NCI-H82 treated with DMSO at 0.1 percent for 48 hours (cell line): ENCODE measurements around the gene CD209.

Experiments used
- DNase-seq: peaks from one replicate; lab custom pipeline; 2025; ENCODE audit not compliant: unreplicated experiment; lab: John Stamatoyannopoulos, UW

CD209 gene

DNA sequence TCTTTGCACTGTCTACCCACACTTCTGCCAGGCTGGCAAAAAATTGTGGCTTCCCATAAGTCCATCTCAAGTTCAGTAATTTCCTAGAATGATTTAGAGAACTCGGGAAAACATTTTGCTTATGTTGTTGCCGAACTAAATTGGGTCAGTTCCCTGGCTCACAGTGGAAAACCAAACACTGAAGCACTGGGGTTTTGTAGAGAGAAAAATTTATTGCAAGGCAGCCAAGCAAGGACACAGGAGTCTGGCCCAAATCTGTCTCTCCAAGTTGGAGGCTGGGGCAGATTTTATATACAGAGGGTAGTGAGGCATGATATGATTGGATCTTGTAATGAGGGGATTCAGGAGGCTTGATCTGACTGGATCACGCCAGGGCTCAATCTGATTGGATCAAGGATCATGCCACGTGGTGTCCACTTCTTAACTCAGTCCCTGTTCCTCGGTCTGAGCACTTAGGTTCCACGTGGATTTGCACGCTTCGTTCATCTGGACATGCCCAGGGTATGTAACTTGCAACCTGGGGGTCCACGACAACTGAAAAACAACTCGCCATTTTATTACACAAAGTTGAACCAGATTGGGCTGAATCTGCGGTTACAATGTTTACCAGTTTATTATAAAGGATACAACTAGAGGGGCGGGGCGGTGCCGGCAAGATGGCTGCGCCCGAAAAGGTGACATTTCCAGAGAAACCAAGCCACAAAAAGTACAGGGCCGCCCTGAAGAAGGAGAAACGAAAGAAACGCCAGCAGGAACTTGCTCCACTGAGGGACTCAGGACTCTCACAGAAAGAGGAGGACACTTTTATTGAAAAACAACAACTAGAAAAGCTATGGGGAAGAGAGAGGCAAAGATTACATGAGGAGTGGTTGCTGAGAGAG is 7.3 kb downstream of the CD209 start:
- DNase-seq: no peak

DNA sequence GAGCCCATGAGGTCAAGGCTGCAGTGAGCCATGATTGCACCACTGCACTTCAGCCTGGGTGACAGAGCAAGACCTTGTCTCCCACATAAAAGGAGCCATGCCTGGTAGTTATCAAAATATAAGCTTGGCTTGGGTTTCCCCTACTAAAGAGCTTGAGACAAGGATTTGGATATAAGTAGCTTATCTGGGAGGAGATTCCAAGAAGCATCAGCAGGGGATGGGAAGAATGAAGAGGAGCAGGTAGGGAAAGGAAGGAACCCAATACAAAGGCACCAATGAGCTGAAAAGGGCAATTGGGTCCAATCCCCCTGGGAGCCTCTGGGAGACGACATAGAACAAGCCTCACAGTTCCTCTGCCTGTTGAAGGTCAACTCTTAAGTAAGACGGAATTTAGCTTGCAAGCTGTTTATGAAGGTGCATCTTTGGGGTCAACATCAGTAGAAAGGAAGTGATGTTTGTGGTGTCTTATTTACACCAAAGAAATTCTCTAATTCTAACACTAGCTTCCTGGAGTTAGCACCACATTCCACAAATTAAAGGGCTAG is 8.1 kb downstream of the CD209 start:
- peak; percentile 69 for DNase-seq

DNA sequence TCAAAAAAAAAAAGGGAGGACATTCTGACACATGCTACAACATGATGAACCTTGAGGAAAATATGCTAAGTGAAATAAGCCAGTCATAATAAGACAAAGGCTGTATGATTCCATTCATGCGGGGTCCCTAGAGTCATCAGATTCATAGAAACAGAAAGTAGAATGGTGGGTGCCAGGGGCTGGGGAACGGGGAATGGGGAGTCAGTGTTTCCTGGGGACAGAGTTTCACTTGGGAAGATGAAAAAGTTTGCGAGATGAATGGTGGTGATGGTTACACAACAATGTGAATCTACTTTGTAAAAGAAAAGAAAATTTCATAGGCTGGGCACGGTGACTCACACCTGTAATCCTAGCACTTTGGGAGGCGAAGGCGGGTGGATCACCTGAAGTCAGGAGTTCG is 9.3 kb downstream of the CD209 start:
- DNase-seq: no peak

DNA sequence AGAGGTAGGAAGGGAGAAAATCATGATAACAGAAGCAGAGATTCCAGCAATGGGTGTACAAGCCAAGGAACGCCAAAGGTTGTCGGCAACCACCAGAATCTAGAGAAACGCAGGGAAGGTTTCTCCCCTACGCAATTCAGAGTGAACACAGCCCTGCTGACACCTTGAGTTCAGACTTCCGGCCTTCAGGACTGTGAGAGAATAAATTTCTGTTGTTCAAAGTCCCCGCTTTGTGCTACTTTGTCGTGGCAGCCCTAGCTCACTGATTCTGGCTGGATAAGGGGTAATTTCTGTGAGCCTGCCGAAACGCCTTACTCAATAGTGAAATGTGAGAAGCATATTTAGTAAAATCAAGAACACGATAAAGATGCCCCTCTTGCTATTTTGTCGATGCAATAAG is 10.1 kb downstream of the CD209 start:
- no peak for DNase-seq

DNA sequence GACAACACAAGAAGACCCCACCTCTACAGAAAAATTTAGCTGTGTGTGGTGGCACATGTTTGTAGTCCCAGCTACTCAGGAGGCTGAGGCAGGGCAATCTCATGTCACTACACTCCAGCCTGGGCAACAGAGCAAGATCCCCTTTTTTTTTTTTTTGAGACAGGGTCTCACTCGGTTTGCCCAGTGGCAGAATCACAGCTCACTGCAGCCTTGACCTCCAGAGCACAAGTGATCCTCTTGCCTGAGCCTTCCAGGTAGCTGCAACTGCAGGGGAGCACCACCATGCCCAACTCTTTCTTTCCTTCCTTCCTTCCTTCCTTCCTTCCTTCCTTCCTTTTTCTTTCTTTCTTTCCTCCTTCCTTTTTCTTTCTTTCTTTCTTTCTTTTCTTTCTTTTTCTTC is 11.2 kb downstream of the CD209 start:
- no peak for DNase-seq

DNA sequence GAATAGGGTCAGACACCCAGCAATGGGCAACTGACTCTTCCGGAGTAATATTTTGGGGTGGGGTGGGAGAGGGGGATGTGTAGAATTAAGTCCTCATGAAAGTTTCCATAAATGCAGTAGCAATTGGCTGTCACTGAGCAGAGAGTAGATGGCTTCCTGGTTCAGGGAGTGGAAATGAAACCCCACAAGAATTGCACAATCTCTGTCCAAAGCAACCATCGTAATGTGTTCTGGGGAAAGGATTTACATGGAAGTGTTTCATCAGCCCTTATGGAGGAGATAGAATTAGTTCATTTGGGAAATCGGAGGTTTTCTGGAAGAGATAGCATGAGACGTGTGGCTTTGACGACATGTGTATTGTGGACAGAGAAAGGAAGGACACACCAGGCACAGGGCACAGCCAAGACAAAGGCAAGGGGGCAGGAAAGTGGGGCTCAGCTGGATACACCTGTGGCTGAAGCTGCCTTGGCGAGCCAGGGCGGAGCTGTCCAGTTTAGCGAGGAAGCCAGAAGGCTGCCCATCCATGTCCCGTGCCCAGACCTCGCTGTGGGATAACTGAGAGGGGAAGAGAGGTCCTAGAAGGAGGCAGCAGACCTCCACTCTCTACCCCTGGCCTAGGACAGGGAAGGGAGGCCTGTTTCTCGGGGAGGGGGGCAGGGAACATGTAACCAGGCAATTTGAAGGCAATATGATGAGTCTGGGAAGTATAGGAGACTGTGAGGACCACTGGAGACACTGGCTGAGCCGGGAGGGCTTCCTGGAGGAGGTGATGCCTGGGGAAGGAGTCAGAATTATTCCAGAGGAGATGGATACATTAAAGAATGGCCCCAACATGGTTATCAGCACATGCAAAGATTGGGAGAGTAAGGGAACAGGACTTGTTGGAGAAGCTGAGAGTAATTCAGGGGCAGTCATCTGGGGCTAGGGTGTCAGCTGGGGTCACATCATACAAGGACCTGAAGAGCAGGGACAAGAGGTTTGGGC is 12.8 kb downstream of the CD209 start:
- no peak for DNase-seq

DNA sequence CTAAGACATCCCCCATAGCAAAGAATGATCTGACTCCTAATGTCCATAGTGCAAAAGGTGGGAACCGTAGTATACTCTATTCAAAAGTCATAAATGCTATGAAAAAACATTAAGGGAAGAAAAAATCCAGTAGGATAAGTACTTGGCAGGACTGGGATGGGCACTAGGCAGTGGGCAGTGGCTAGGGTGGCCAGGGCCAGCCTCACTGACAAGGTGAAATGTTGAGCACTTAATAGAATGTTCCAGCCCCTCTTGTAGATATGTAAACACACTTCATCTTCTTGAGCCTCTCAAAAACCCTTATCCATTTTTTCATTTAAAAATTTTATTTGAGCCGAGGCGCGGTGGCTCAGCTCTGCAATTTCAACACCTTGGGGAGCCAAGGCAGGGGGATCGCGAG is 14.0 kb downstream of the CD209 start:
- DNase-seq: no peak

DNA sequence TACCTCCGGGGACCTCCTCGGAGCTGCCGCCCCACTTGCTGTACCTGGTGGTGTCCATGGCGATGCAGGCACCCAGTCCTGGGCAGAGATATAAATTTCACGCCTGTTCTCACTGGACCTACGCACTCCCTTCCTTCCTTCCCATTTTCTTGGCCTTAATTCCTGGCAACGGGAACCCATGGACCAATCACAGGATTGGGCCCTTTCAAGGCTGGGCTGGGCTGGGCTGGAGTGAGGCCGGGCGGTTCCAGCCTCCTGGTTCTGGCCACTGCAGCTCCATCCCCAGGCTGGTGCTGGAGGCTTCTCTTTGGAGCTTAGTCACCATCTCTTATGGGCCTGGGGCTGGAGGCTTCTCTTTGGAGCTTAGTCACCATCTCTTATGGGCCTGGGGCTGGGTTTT is 15.3 kb downstream of the CD209 start, which contains the start of gene CLEC4G:
CLEC4G (minus strand) TSS at position 66 of the 400 bp plus-strand sequence; CDS start at position 58, 8 bp downstream.
- DNase-seq: no peak

DNA sequence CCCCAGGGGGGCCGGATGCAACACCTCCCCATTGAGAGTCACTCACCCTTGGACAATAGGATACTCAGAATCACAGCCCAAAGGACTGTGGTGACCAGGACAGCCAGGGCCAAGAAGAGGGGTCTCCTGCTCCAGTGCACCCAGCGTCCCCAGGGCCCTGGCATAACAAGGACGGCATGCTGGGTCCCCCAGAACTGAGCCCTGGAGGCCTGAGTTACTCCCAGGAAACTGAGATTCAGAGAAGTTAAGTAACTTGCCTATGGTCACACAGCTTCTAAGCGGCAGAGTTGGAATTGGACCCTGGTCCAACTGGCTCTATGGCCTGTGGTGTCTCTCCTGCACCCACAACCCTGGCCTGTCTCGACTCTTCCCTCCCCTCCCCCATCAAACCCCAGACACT is 15.7 kb downstream of the CD209 start:
- no peak for DNase-seq

DNA sequence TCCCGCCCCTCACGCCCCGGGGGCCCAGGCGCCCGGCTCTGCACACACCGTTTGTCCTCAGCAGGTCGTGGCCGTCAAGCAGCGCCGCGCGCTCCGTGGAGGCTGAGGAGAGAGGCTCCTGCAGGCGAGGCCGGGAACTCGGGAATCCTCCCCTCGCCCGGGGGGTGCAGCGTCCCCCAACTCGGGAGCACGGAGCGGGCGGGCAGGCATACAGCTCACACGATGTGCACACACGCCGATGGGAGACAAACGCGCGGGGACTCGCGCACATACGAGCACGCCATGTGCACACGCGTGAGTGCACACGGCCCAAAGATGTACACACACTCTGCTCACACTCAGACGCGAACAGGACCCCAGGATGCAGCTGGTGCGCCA is 16.1 kb downstream of the CD209 start:
- no peak for DNase-seq

DNA sequence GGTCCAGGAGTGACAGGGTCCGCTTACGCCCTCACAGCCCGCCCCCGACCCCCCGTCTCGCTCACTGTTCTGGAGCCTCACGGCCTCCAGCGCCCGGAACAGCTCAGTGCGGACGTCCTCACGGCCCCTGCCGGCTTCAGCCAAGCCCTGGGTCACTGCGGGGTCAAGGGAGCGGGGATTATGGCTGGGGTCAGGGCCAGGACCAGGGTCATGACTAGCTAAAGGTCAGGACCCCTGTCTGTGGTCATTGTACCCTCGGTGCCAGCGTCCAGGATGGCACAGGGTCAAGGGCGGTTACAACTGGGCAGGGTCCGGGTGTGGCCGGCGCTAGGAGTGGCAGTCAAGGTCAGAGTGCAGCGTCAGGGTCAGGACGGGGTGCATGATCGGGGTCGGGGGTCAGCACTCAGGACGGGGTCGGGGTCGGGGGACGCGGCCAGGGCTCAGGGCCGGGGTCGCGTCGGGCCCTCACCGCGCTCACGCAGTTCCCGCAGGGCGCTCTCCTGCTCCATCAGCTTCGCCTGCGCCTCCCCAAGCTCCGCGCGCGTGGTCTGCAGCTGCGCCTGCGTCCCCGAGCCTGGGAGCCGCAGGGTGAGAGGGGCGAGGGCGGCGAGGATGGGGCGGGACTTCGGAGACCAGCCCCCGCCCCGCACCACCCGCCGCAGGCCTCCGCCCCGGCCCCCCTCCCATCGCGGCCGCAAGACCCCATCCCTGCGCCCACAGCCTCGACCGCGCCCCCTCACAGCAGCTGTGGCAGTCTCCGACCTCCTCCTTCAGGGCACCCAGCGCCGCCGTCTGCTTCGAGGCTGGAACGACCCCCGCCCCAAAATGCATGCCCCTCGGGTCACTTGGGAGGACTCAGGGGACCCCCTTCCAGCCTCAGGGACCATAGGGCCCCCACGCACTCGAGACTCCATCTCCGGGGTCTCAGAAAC is 16.8 kb downstream of the CD209 start:
- DNase-seq: no peak

DNA sequence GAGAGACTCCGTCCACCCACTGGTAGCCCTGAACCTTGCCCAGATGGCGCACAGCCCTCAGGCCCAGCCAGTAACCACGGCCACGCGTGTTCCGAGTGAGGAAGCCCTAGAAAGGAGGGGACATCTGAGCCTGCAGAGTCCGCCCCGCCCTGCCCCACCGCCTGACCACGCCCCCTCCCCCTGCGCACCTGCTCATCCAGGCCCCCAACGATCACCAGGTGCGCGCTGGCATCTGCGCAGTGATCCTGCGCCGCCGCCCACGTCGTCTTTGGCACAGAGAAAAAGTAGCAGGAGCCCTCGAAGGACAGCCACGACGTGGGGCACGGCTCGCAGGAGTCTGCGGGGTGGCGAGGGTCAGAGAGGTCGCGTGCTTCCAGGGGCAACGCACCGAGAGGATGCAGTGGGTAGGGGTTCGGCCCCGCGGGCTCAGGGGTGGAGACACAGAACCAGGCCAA is 17.5 kb downstream of the CD209 start:
- no peak for DNase-seq

DNA sequence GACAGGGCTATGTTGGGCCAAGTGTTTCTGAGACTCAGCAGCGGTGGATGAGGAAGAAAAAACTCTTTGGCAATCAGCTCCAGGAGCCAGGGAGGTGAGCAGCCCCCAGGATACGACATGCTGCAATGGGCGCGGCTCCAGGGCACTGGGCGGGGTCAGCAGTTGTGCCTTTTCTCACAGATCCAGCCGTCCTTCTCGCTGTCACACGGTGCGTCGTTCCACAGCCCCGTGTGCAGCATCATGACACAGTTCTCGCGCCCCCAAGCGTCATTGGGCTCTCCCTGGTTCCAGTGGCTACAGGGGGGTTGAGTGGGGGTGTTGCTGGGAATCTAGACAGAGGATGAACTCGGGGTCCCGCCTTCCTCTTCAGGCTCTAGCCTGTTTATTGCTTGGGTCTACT is 18.1 kb downstream of the CD209 start:
- no peak for DNase-seq

DNA sequence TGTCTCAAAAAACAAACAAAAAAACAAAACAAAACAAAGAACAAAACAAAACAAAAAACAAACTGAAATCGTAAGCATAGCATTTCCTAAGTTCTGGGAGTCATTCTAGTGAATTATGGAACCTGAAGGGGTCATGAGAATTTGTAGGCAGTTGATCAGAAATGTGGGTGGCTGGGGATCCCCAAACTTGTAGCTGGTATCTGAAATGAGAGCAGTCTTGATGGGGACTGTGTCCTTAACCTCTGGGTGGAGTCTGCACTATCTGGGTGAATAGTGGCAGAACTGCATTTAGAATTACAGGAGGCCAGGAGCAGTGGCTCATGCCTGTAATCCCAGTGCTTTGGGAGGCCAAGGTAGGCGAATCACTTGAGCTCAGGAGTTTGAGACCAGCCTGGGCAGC is 21.5 kb downstream of the CD209 start:
- no peak for DNase-seq

DNA sequence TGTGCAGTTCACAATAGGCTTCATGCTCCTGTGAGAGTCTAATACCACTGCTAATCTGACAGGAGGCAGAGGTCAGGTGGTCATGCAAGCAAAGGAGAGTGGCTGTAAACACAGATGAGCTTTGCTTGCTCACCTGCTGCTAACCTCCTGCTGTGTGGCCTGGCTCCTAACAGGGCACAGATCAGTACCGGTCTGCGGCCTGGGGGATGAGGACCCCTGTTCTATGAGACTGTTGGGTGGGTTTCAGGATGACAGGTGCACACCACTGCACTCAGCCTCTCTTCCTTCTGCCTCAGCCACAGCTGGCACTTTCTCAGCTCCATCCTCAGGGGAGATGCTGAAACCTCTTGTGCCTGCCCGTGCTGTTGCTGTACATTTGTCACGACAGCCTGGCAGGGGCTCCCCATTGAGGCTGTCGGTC is 25.1 kb downstream of the CD209 start:
- peak; percentile 86 for DNase-seq

DNA sequence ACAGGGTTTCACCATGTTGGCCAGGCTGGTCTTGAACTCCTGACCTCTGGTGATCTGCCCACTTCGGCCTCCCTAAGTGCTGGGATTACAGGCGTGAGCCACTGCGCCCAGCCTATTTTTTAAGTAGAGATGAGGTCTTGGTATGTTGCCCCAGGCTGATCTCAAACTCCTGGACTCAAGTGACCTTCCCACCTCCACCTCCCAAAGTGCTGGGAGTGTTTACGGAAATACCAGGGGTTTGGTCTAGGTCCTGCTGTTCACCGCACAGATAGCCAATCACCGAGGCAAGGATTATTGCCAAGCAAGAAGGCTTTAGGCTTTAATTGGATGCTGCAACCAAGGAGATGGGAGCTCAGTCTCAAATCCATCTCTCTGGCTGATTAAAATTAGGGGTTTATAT is 27.0 kb downstream of the CD209 start:
- DNase-seq: peak; percentile 92

DNA sequence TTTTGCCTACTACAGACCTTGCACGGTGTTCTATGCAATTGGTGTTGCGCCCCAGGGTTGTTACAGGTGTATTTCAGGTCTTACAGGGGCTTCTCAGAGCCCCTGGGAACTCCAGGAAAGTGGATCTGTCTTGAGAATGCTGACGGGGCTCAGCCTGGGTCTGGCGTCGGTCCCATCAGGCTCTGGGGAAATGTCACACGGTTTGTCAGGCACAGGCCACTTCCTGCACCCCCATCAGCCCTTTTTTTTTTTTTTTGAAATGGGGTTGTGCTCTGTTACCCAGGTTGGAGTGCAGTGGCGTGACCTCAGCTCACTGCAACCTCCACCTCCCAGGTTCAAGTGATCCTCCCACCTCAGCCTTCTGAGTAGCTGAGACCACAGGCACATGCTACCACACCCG is 28.7 kb downstream of the CD209 start:
- no peak for DNase-seq

DNA sequence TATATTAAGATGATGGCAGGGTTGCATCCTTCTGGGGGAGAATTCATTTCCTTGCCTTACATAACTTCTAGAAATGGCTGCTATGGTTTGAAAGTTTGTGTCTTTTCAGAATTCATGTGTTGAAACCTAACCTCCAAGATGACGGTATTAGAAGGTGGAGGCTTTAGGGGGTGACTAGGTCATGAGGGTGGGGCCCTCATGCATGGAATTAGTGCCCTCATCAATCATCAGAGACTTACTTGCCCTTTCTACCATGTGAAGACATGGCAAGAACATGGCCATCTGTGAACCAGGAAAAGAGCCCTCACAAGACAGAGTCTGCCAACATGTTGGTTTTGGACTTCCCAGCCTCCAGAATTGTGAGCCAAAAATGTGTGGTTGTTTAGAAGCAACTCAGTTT is 30.6 kb downstream of the CD209 start:
- DNase-seq: no peak

DNA sequence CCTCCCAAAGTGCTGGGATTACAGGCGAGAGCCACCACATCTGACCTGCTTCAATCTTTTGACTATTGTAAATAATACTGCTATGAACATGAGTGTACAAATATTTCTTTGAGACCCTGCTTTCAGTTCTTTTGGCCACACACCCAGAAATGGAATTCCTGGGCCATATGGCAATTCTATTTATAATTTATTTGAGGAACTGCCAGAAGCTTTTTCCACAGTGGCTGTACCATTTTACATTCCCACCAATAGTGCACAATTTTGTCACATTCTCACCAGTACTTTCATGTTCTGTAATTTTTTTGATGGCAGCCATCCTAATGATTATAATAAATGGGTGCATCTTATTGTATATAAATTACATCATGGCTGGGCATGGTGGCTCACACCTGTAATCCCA is 31.7 kb downstream of the CD209 start:
- DNase-seq: no peak

DNA sequence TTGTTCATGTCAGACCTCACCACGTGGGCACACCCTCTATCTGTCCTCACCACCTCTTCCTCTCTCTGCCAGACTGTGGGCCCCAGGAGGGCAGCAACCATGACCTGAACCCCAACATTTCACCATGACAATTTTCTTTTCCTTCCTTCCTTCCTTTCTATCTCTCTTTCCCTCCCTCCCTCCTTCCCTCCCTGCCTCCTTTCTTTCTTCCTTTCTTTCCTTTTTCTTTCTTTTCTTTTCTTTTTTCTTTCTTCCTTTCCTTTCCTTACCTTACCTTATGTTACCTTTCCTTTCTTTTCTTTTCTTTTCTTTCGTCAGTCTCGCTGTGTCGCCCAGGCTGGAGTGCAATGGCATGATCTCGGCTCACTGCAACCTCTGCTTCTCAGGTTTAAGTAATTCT is 36.7 kb downstream of the CD209 start:
- DNase-seq: no peak
